ENCODE results near the gene GALNT6.

GALNT6 gene

DNA sequence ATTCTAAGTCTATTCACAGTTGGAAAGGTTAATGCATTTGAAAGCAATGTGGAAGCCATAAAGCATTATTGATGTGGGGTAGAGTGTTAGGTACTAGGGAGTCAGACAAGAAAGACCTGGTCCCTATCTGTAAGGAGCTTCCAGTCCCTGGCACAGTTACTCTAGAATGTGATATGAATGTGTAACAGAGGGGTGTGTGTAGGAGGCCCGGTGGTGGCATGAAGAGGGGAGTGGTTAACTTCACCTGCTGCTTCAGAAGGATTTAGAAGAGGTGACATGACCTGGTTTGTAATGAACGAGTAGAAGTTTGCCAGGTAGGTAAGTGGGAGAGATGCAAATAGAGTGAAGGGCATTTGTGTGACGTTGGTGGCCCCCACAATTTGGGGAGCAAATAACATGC, 15.1 kb upstream of the GALNT6 start:
- DNase-seq (ENCODE audit: low read depth in 2 of 2), result no peak

DNA sequence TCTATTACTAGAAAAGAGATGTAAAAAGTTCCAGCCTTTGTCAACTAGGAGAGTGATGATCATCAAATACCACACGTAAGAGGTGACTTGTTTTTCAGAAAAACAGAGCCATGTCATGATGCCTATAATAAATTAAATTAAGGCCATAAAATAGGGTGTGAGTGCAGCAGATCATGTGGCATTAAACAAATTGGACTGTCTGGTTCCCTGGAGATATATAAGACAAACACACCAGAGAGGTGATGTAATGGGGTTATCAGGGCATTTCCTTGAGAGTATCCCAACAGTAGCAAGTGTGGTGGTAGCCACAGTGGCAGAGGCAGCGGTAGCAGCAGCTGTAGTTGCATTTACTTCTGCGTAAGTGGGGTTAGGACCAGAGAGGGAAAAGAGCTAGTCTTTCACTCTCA, 14.6 kb upstream of the GALNT6 start:
- no peak for DNase-seq (ENCODE audit: low read depth in 2 of 2)

DNA sequence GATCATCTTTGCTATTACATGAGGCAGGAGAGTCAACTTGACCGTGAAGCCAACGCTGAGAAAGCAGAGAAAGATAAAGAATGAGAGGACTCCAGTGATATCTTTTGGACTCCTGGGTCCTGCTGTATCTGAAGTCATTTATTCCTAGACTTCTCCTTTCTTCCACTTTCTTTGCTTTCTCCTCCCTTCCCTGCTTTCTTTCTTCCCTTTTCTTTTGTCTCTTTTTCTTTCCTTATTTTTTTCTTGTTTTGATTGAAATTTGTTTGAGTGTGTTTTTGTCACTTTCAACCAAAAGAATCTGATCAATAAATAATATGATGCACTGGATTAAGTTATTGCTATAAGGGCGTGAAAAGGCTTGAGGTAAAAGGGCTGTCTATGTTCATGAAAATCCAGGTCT, 13.4 kb upstream of the GALNT6 start:
- DNase-seq (ENCODE audit: low read depth in 2 of 2), result no peak

DNA sequence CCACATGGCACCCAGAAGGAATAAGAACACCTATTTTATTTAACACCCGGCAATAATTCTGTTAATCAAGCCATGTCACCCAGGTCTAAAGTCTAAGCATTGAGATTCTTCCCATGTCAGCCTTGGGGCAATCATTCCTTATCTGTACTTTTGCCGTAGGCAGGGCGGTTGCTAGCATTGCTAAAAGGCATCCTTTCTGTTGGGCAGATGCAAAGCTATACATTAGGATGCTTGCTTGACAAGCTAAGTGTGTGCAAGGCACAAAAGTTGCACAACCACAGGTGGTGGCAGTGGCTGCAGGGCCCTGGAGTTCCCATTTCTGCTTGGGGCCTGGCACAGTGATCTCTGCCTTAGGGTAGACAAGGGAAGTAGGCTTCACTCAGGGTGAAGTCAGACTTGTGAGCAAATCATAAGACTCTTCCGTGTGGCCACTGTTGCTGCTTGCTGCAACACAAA, 12.5 kb upstream of the GALNT6 start:
- no peak for DNase-seq (ENCODE audit: low read depth in 2 of 2)

DNA sequence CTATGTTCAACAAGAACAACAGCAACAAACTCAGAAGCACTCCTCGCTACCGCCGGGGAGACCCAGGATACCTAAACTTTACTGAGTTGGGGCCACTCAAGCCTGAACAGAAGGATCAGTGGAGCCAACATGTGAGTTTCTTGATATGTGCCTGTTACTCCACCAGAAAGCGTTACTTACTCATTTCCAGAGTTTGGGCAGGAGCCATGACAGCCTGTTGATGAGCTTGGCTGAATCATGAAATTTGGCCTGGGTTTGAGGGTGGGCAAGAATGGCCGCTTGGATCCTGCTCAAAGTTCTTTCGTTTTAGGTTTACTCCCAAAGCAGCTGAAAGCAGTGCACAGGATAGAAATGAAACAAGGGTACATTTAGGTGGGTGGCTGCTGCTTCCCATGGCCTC, 12.0 kb upstream of the GALNT6 start:
- DNase-seq (ENCODE audit: low read depth in 2 of 2), result no peak

DNA sequence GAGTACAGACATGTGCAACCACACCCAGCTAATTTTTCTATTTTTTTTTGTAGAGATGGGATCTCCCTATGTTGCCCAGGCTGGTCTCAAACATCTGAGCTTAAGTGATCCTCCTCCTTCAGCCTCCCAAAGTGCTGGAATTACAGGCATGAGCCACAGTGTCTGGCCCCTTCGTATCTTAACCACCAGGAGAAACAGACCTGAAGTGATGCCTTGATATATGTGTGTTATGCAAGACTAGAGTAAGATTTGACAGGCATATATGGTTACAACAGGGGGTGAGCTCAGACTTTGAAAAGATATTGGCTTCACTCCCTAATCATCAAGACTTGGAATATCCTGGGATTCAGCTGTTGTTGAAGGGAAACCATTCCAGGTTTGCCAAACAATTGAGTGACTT, 10.7 kb upstream of the GALNT6 start:
- no peak for DNase-seq (ENCODE audit: low read depth in 2 of 2)

DNA sequence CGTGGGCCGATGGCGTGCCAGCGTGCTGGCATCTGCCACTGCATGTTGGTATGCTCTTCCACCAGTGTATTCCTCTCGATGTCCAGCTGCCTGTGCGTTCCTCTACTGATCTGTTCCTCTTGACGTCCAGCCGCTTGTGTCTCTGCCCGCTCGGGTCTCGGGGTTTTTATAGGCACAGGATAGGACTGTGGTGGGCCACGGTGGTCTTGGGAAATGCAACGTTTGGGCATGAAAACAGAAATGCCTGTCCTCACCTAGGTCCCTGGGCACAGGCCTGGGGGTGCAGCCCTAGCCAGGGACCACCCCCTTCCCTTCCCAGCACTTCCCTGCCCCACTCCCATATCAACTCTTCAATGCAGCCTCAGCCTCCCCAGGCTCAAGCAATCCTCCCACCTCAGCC, 10.3 kb upstream of the GALNT6 start:
- no peak for DNase-seq (ENCODE audit: low read depth in 2 of 2)

DNA sequence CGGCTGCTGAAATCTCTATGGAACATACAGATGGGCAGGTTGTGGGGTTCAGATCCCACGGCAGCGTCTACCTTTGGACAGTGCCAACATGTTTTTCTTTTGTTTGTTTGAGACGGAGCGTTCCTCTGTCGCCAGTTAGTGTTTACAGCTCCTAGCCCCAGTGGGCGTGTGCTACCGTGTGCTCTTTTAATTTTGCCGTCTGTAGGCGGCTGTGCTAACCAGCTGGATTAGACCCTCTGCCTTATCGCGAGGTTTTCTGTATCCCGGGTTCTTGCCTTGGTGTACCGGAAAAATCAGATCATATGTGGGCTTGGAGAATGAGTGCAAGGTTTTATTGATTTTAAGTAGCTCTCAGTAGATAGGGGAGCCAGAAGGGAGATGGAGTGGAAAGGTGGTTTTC, 9.8 kb upstream of the GALNT6 start:
- DNase-seq (ENCODE audit: low read depth in 2 of 2), result no peak

DNA sequence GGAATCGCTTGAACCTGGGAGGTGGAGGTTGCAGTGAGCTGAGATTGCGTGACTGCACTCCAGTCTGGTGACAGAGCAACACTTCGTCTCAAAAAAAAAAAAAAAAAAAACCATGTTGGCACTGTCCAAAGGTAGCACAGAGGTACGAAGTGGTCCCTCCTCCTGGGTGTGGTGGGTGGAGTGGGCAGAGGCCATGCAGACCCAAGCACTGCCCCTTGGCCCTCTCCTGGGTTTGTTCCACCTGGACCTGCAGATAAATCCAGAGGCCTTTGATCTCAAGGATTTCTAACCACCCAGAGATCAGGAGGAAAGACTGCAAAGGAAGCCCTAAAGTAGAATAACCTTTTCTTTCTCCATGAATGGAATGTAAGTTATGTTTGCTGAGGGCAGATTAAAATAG, 8.7 kb upstream of the GALNT6 start:
- no peak for DNase-seq (ENCODE audit: low read depth in 2 of 2)

DNA sequence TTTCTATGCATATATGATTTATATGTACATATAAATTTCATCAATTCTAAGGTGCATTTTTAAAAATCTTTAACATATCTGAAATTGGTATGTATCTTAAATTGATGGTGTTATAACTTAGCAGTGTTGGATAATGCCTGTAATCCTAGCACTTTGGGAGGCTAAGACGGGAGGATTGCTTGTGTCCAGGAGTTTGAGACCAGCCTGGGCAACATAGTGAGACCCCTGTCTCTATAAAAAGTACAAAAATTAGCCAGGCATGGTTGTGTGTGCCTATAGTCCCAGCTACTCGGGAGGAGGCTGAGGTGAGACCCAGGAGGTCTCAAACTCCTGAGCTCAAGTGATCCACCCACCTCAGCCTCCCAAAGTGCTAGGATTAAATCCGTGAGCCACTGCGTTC, 6.5 kb upstream of the GALNT6 start:
- DNase-seq (ENCODE audit: low read depth in 2 of 2), result no peak

DNA sequence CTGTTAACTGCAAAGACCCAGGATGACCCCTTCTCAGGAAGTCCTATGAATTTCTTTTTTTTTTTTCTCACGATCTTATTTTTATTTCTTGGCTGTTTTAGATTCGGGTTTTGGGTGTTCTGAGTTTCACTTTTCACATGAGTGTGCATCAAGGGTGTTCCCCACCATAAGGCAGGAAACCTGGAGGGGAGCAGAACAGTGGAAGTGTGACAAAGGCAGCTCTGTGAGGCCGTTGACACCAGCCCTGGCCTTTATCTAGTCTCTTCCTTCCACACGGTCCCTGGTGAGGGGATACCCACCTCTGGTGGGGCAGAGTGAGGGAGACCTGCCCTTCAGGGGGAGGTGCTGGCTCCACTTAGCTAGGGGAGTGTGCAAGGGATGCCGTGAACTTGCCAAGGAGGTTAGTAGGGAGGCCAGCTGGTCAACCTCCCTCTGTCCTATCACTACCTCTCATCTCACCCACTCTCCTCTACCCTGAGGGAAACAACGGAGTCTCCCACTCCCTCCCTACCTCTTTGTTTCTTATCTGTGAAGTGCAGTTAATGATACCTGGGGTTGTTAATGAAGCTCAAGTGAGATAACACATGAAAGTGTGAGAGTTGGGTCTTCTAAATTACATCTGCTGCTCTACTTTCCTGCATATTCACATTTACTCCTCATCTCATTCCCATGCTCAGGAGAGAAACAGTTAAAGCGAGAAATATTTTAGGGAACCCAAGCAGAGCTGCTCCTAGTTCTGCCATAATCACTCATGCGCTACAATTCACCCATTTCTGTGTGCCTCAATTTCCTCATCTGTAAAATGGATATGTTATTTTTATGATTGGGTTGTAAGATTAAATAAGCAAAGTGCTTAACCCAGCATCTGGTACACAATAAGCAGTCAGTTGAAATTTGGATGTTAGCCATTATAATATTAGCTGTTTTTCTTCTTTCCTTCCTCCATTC, 4.4 kb upstream of the GALNT6 start:
- no peak for DNase-seq (ENCODE audit: low read depth in 2 of 2)

DNA sequence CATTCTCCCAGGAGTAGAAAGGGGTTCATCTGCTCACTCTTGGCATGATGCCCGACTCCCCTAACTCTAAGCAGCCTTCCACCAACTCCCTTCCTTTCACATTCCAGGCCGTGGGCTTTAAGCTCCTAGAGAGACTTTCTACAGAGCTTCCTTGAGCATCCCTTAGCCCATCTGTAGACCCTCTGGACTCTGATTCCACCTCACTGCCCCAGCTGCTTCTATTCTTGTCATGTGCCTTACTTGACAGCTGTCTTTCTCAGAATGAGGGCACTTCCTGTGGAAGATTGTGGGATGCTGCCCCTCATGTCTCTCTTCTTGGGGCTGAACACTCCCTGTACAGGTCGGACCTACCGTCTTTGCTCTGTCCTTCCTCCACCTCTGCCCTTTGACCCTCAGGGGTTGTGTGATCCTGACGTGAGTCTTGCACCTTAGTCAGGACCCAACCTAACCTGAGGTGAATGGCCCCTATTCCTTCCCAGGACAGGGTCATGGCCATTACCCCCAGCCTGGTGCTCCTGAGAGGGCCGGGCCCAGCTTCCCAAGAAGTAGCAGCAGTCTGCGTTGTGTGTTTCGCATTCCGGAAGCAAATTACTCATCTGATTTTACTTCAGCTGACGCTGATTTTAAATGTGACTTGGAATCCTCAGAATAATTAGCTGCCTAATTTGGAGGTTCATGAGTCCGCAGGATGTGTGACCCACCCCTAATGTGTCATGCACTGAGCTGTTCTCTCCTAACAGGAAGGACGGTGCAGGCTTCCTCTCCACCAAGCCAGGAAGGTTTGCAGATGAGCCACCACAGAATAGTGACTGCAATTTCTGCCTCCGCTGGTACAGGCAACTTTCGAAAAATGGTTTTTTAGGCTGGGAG, 2.7 kb upstream of the GALNT6 start:
- DNase-seq (ENCODE audit: low read depth in 2 of 2), result peak in 1 of 2 experiments; percentile 54

DNA sequence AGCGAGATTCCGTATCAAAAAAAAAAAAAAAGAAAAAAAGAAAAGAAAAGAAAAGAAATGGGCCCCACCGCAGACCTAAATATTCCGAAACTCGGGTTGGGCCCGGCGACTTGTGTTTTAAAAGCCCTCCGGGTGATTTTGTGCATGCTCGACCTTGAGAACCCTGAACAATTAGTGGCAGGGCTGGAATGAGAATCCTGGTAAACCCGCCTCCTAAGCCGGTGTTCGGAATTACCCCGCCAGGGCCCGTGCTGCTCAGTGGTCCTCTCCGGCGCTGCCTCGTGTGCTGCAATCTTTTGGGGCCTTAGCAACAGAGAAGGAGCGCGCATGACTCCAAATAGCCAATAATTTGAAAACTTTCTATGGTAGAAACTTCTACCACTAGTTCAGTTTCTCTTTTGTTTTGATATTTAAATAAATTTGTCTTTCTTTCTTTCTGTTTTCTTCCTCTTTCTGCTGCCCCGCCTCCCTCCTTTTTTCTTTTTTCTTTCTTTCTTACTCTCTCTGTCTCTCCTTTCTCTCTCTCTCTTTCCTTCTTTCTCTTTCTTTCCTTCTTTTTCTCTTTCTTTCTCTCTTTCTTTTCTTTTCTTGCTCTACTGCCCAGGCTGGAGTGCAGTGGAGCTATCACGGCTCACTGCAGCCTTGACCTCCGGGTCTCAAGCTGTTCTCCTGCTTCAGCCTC, 1.5 kb upstream of the GALNT6 start:
- DNase-seq (ENCODE audit: low read depth in 2 of 2), result no peak

DNA sequence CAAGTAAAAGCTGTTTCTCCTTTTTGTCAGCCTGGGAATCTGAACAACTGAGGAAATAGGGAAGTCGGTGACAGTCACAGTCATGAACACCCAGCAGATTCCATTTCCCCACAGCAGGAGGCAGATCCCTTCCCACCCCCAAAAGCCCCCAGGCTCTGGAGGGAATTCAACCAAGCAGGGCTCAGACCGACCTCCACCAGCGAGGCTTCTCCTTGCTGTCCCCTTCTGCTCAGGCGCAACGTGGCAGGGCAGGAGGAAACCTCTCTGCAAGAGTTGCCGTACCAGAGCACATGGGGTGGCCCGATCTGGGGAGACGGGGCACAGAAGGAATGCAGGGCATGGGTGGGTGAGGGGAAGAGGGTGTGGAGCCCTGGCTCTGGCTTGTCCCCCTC, 319 bp downstream of the GALNT6 start:
- no peak for DNase-seq (ENCODE audit: low read depth in 2 of 2)

DNA sequence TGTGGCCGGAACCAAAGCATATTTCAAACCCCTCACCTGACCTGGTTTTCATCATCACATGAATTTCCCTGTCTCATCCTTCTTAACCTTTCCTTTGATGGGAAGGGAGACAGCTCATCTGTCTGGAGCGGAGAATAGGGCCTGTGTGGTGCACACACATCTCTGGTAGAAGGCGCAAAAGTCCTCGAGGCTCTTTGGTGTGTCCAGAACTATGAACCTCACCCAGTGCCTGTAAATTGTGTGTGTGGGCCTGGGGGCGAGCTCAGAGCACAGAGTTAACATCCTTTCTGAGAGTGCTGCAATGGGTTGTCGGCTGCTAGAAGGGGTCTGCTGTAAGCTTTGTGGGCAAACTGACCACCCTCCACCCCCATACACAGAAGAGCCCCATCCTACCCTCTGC, 749 bp downstream of the GALNT6 start:
- DNase-seq (ENCODE audit: low read depth in 2 of 2), result no peak

DNA sequence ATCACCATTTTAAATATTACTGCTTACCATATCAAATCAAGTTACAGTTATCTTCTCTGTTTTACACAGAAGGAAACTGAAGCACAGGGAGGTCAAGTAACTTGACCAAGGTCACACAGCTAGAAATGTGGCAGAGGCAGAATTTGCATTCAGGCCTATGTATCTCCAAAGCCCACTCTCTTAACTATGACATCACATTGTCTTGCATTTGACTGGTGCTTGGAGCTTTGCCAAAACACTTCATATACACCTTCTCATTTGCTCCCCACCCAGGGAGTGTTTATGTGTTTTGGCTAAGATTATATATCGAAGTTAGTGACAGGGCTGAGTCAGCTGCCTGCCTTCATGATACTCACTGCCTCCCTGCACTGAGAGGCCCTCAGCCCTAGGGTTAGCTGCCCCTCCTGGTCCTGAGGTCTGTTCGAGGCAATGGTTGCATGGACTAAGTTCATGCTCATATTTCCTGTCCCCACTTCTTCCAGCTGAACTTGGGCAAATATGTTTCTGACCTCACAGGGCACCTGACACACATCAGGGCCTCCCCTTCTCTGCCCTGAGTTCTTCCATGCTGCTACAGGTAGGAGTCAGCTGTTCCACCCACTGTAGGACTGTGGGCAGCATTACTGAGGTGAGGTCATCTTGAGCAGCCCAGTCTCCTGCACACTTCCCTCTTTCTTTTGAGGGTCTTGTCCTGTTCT, 1.8 kb downstream of the GALNT6 start:
- no peak for DNase-seq (ENCODE audit: low read depth in 2 of 2)

DNA sequence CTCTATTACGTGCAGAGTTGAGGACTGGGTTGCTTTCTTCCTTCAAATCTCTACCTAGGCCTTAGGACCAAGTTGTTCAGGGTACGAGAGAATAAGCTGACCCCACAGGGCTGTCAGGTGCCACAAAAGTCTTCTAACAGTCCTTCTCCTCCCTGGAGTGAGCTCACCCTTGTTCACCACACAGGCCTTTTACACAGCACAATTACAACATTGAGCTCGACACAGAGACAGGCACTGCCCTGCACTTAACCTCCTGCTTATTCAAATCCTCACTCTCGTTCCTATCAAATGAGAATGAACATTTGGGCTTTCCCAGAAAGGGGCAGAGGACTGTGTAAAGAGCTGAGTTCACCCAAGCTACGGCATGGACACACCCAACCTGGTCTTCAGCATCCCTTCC, 2.4 kb downstream of the GALNT6 start:
- no peak for DNase-seq (ENCODE audit: low read depth in 2 of 2)

DNA sequence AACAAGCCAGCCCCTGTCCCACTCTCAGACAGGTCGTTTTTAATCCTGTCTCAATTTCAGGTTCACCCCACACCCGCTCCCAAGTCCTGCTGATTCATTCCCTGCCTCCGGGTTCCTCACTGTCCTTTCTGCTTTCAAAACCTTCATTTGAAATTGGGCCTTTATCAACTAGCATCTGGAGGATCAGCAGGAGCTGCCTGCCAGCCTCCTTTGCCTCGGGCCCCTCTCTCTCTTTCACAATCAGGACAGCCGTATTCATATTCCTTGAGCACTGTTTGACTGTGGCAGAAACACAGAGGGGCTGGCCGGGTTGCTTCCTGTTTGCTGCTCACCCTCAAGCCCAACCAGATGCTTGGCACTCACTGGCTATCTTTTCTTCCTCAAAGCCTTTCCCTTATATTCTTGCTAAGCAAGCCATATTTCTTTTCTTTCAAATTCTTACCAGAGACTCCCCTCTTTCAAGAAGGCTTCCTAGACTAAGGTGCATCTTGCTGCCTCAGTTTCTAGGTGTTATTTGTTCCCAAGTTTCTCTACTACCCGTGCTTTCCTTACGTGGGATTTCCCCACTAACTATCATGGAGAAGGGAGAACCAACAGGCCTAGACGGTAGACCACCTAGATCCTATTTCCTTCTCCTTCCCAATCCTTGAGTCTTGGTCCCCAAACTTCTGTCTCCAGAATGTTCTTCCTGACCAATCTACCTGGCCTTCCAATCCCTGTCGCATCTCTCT, 3.0 kb downstream of the GALNT6 start:
- DNase-seq (ENCODE audit: low read depth in 2 of 2), result no peak

DNA sequence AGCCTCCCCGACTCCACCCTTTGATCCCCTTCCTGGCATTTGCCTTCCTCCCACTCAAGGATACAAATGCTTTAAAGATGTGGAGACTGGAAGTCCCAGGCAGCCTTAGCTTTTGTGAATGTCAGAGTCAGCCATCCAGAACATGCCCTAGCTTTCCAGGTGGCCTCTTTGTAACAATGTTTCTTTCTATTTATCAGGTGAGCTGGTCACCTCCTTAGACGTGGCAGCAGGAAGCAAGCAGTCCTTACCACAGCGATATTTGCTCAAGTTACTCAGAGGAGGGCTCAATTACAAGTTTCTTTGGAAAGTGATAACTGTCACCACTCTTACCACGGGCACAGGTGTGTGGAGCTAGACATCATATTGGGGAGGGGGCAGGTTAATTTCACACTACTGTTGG, 4.9 kb downstream of the GALNT6 start:
- no peak for DNase-seq (ENCODE audit: low read depth in 2 of 2)

DNA sequence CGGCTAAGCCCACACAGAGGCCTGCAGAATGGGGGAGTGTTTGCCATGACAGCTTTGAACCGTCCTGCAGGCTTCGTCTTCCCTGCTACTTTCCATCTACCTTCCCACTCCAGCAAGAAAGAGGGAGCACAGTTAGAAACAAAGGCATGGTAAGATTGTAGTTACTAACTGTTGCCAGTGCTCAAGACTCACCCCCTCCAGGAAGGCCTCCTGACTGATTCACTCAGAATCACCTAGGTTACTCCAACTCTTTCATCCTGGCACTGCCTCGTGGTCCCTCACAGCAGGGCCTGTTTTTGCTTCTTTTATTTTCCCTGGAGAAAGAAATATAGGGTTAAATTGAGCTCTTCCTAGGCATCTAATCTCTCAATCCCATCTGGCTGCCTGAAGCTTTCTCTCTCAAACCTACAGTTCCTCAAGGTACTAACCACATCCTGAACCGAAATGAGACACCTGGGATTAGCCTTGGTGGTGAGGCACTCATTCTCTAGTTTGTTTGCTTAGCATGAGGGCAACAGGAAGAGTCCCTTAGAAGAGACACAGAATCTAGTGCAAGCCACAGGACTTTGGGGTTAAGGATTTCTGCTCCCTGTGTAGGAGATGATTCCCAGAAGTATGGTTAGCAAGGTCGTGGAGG, 7.8 kb downstream of the GALNT6 start:
- DNase-seq (ENCODE audit: low read depth in 2 of 2), result no peak
